ENCODE data around the gene STK39. TPM values are rescaled to one million over a fixed set of nuclear protein-coding genes. Genes with fewer than 3 reads are reported as not detected.
A peak's percentile ranks its signal among the peaks of the same experiment; 100 is the strongest.

The STK39 gene
- total RNA-seq, 1 experiment from 2014 or later: 13.8 TPM

GRCh38 chr2:168239281-168239680 lies 8.1 kb downstream of the STK39 start:
- TF ChIP-seq CTCF (IDR thresholded peaks at IDR 0.05; ENCODE audit: unreplicated experiment): no peak
- BruUV-seq (replicated peaks): no TSS peak
- Mint-ChIP-seq H3K4me1 (ENCODE audit: insufficient read depth, unreplicated experiment) (no peaks in the 10 kb centered on the region), H3K36me3 (ENCODE audit: insufficient read depth, unreplicated experiment) (no peaks in the 10 kb centered on the region), H3K9me3 (ENCODE audit: unreplicated experiment) (no peaks in the 10 kb centered on the region), H3K4me3 (ENCODE audit: unreplicated experiment) (no peak overlapping the region), H3K27ac (ENCODE audit: low read depth, unreplicated experiment) (no peak overlapping the region), H3K27me3 (ENCODE audit: insufficient read depth, unreplicated experiment) (no peaks in the 10 kb centered on the region)
- ChIA-PET CTCF (no interaction called here), POLR2A (interaction anchor here (0.6 to 0.7 kb wide), 2 partner anchors 10 to 23 kb away, joined by 3 read pairs; no protein-coding TSS in a partner anchor)
- intact Hi-C loops (cut with micrococcal nuclease): no loop called here
- DNase-seq (ENCODE audit: unreplicated experiment): no peak

- Mint-ChIP-seq H3K4me3 (ENCODE audit: unreplicated experiment) (no peak overlapping the region), H3K9me3 (ENCODE audit: unreplicated experiment) (no peaks in the 10 kb centered on the region), H3K4me1 (ENCODE audit: insufficient read depth, unreplicated experiment) (no peaks in the 10 kb centered on the region), H3K36me3 (ENCODE audit: insufficient read depth, unreplicated experiment) (no peaks in the 10 kb centered on the region), H3K27me3 (ENCODE audit: insufficient read depth, unreplicated experiment) (no peaks in the 10 kb centered on the region), H3K27ac (ENCODE audit: low read depth, unreplicated experiment) (no peak overlapping the region)
- TF ChIP-seq CTCF (IDR thresholded peaks at IDR 0.05; ENCODE audit: unreplicated experiment): no peak
- BruUV-seq (replicated peaks): no TSS peak
- CTCF ChIA-PET: interaction anchor here (0.9 kb wide), 1 partner anchor 46 kb away, joined by 3 read pairs; no protein-coding TSS in a partner anchor
- DNase-seq (ENCODE audit: unreplicated experiment): no peak
- POLR2A ChIA-PET: no interaction called here
- intact Hi-C loops (cut with micrococcal nuclease): no loop called here
Measured at GRCh38 chr2:168237741-168238140, 9.7 kb downstream of the STK39 start.

- DNase-seq (ENCODE audit: unreplicated experiment): no peak
- Mint-ChIP-seq H3K27me3 (ENCODE audit: insufficient read depth, unreplicated experiment) (no peaks in the 10 kb centered on the region), H3K4me3 (ENCODE audit: unreplicated experiment) (no peak overlapping the region), H3K27ac (ENCODE audit: low read depth, unreplicated experiment) (peak overlapping the region; percentile 2), H3K36me3 (ENCODE audit: insufficient read depth, unreplicated experiment) (no peaks in the 10 kb centered on the region), H3K4me1 (ENCODE audit: insufficient read depth, unreplicated experiment) (no peaks in the 10 kb centered on the region), H3K9me3 (ENCODE audit: unreplicated experiment) (no peaks in the 10 kb centered on the region)
- POLR2A ChIA-PET: no interaction called here
- BruUV-seq (replicated peaks): no TSS peak
- no peak for TF ChIP-seq CTCF (IDR thresholded peaks at IDR 0.05; ENCODE audit: unreplicated experiment)
- intact Hi-C loops (cut with micrococcal nuclease): no loop called here
- CTCF ChIA-PET: interaction anchor here (0.6 kb wide), 2 partner anchors 43 to 102 kb away, joined by 3 read pairs; no protein-coding TSS in a partner anchor
Measured at GRCh38 chr2:168234407-168235085, 12.8 kb downstream of the STK39 start.

GRCh38 chr2:168233726-168234406 lies 13.5 kb downstream of the STK39 start:
- no TSS peak for BruUV-seq (replicated peaks)
- no peak overlapping the region for H3K4me3 Mint-ChIP-seq (ENCODE audit: unreplicated experiment)
- CTCF ChIA-PET: interaction anchor here (0.6 kb wide), 1 partner anchor 103 kb away, joined by 3 read pairs; no protein-coding TSS in a partner anchor
- TF ChIP-seq CTCF (IDR thresholded peaks at IDR 0.05; ENCODE audit: unreplicated experiment): no peak
- peak overlapping the region; percentile 2 for H3K27ac Mint-ChIP-seq (ENCODE audit: low read depth, unreplicated experiment)
- POLR2A ChIA-PET: no interaction called here
- H3K4me1 Mint-ChIP-seq (ENCODE audit: insufficient read depth, unreplicated experiment): no peaks in the 10 kb centered on the region
- H3K36me3 Mint-ChIP-seq (ENCODE audit: insufficient read depth, unreplicated experiment): no peaks in the 10 kb centered on the region
- H3K9me3 Mint-ChIP-seq (ENCODE audit: unreplicated experiment): no peaks in the 10 kb centered on the region
- no peaks in the 10 kb centered on the region for H3K27me3 Mint-ChIP-seq (ENCODE audit: insufficient read depth, unreplicated experiment)
- intact Hi-C loops (cut with micrococcal nuclease): no loop called here
- DNase-seq (ENCODE audit: unreplicated experiment): no peak

All from MCF 10A (cell line).